OCI-LY1 (cell line): Measurements from ENCODE around the gene DBF4.

ENCODE experiments used
- H2AFZ ChIP-seq: fragments of 200-600 bp; sonication (generic), shearing (Covaris generic); 2 replicates; pipeline ENCODE4 v1.6.0; 2014; ENCODE audit warnings: antibody characterized with exemption, mild to moderate bottlenecking, low read length
- H3F3A ChIP-seq: fragments of 200-600 bp; sonication (generic), shearing (Covaris generic); 2 replicates; pipeline ENCODE4 v1.6.0; 2014; ENCODE audit warnings: mild to moderate bottlenecking, antibody characterized with exemption, low read length, moderate library complexity; ENCODE audit not compliant: insufficient read depth
- H3K27ac ChIP-seq: fragments of 200-600 bp; sonication (generic); 2 replicates; pipeline ENCODE4 v1.5.1; 2014; ENCODE audit warnings: low read length, mixed run types, mild to moderate bottlenecking, low read depth; ENCODE audit not compliant: poor library complexity, severe bottlenecking
- H3K27me3 ChIP-seq: fragments of 200-600 bp; sonication (generic); 2 replicates; pipeline ENCODE4 v1.6.0; 2014; ENCODE audit warnings: antibody characterized with exemption, mild to moderate bottlenecking, low read length, moderate library complexity; ENCODE audit not compliant: insufficient read depth
- H3K36me3 ChIP-seq: fragments of 200-600 bp; sonication (generic); 2 replicates; pipeline ENCODE4 v1.6.1; 2014; ENCODE audit warnings: mild to moderate bottlenecking, antibody characterized with exemption, low read length, moderate library complexity, mixed read lengths; ENCODE audit not compliant: insufficient read depth
- H3K4me1 ChIP-seq: fragments of 200-600 bp; sonication (generic); 2 replicates; pipeline ENCODE4 v1.5.1; 2014; ENCODE audit warnings: mild to moderate bottlenecking, low read length, moderate library complexity; ENCODE audit not compliant: insufficient read depth, severe bottlenecking
- H3K4me2 ChIP-seq: fragments of 200-600 bp; sonication (generic), shearing (Covaris generic); 2 replicates; pipeline ENCODE4 v1.6.1; 2014; ENCODE audit warnings: low read length
- H3K4me3 ChIP-seq: fragments of 200-600 bp; sonication (generic); 2 replicates; pipeline ENCODE4 v1.5.1; 2014; ENCODE audit warnings: low read length, low read depth, mild to moderate bottlenecking, mixed read lengths; ENCODE audit not compliant: poor library complexity, severe bottlenecking
- H3K79me2 ChIP-seq: fragments of 200-600 bp; shearing (Covaris generic); 2 replicates; pipeline ENCODE4 v1.6.1; 2016; ENCODE audit warnings: mixed run types, low read length, mixed read lengths; ENCODE audit not compliant: insufficient read depth
- H3K9ac ChIP-seq: fragments of 200-600 bp; sonication (generic), shearing (Covaris generic); 2 replicates; pipeline ENCODE4 v1.6.1; 2014; ENCODE audit warnings: mild to moderate bottlenecking, low read length, mixed read lengths
- H3K9me2 ChIP-seq: fragments of 200-600 bp; sonication (generic), shearing (Covaris generic); 2 replicates; pipeline ENCODE4 v1.6.1; 2014; ENCODE audit warnings: low read depth, mild to moderate bottlenecking, low read length, mixed read lengths
- H3K9me3 ChIP-seq: fragments of 200-600 bp; shearing (Covaris generic); 2 replicates; pipeline ENCODE4 v1.6.1; 2014; ENCODE audit warnings: low read length, mixed read lengths
- H4K20me1 ChIP-seq: fragments of 200-600 bp; sonication (generic), shearing (Covaris generic); 2 replicates; pipeline ENCODE4 v1.6.0; 2016; ENCODE audit warnings: mild to moderate bottlenecking, low read length; ENCODE audit not compliant: insufficient read depth
- EZH2 ChIP-seq: fragments of 200-600 bp; sonication (generic), shearing (Covaris generic); IDR thresholded peaks from 2 replicates; pipeline ENCODE4 v1.8.0; 2017; ENCODE audit warnings: borderline replicate concordance, mixed run types, mild to moderate bottlenecking, antibody characterized with exemption, low read length, moderate library complexity, mixed read lengths
- TF ChIP-seq, protein P1 (sequence below): fragments of 200-600 bp; sonication (generic), shearing (Covaris generic); IDR thresholded peaks from 2 replicates; pipeline ENCODE4 v1.5.1; 2017; ENCODE audit warnings: mild to moderate bottlenecking, antibody characterized with exemption, low read length, moderate library complexity, mixed read lengths

The DBF4 gene

DNA sequence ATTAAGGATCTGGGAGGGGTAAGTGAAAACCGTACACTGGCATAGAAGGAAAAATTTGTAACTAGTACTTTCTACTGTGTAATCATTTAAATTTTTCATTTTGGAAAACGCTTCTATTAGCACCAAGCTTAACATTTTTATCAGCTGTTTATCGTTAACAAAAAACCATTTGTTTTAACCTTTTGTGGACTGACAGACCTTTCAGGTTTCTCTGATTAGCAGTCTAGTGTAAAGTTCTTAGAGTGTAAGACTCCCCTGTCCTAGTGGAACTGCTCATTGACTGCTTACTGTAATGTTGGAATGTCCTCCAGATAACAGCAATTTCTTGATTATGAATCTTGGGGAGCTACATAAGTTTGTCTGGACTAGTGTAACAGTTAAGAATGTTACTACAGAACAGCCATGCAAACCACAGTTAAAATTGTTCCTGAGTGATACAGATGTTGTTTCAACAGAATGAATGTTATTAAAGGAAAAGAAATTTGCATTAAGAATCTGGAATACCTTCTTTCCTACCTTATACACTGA is 2.0 kb downstream of the DBF4 start:
- Histone ChIP-seq H3K79me2 (peaks cover 88% of the 10 kb centered on the region), H3K9ac (peak overlapping the region; percentile 96)

DNA sequence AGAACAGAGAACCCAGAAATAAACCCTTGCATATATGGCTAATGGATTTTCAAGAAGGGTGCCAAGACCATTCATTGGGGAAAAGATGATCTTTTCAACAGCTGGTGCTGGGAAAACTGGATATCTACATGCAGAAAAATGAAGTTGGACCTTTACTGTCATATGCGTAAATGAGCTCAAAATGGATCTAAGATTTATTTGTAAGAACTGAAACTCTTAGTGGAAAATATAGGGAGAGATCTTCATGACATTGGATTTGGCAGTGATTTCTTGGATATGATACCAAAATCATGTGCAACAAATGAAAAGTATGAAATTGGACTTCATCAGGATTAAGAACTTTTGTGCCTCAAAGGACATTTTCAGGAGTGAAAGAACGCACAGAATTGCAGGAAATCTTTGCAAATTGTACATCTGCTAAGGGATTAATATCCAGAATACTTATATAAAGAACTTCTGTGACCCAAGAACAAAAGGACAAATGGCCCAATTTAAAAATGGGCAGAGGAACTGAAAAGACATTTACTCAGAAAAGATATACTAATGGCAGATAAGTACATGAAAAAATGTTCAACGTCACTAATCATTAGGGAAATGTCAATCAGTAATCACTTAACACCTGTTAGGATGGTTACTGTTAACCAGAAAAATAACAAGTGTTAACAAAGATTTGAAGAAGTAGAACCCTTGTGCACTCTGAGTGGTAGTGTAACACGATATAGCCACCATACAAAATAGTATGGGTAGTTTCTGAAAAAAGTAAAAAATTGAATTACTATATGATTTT is 6.1 kb downstream of the DBF4 start:
- no peaks in the 10 kb centered on the region for H3K9me2 ChIP-seq
- no peaks in the 10 kb centered on the region for H3K27me3 ChIP-seq
- TF ChIP-seq, protein P1, sequence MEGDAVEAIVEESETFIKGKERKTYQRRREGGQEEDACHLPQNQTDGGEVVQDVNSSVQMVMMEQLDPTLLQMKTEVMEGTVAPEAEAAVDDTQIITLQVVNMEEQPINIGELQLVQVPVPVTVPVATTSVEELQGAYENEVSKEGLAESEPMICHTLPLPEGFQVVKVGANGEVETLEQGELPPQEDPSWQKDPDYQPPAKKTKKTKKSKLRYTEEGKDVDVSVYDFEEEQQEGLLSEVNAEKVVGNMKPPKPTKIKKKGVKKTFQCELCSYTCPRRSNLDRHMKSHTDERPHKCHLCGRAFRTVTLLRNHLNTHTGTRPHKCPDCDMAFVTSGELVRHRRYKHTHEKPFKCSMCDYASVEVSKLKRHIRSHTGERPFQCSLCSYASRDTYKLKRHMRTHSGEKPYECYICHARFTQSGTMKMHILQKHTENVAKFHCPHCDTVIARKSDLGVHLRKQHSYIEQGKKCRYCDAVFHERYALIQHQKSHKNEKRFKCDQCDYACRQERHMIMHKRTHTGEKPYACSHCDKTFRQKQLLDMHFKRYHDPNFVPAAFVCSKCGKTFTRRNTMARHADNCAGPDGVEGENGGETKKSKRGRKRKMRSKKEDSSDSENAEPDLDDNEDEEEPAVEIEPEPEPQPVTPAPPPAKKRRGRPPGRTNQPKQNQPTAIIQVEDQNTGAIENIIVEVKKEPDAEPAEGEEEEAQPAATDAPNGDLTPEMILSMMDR: no peak
- no peak for TF ChIP-seq EZH2
- no peak overlapping the region for H3K27ac ChIP-seq
- H2AFZ ChIP-seq: no peak overlapping the region
- H3K4me2 ChIP-seq: no peak overlapping the region
- peaks cover 28% of the 10 kb centered on the region for H3K4me1 ChIP-seq
- H3K9me3 ChIP-seq: no peaks in the 10 kb centered on the region
- peaks cover 8% of the 10 kb centered on the region; the same call in 1 of the 2 replicates for H3F3A ChIP-seq
- H3K36me3 ChIP-seq: peaks cover 95% of the 10 kb centered on the region
- H4K20me1 ChIP-seq: no peaks in the 10 kb centered on the region; the same call in 1 of the 2 replicates
- peaks cover 80% of the 10 kb centered on the region for H3K79me2 ChIP-seq
- H3K4me3 ChIP-seq: no peak overlapping the region
- no peak overlapping the region for H3K9ac ChIP-seq

More for the DNA sequence above, 2.0 kb downstream of the DBF4 start:
- Histone ChIP-seq H3K4me2 (peak overlapping the region; percentile 84), H2AFZ (no peak overlapping the region), H3K9me2 (no peaks in the 10 kb centered on the region), H3K4me1 (peaks cover 49% of the 10 kb centered on the region), H3K27me3 (no peaks in the 10 kb centered on the region), H3F3A (no peaks in the 10 kb centered on the region), H3K4me3 (peak overlapping the region; percentile 87), H3K27ac (no peak overlapping the region), H3K36me3 (peaks cover 61% of the 10 kb centered on the region), H3K9me3 (no peaks in the 10 kb centered on the region), H4K20me1 (no peaks in the 10 kb centered on the region; the same call in 1 of the 2 replicates)
- TF ChIP-seq, protein P1: no peak
- TF ChIP-seq EZH2: no peak

DNA sequence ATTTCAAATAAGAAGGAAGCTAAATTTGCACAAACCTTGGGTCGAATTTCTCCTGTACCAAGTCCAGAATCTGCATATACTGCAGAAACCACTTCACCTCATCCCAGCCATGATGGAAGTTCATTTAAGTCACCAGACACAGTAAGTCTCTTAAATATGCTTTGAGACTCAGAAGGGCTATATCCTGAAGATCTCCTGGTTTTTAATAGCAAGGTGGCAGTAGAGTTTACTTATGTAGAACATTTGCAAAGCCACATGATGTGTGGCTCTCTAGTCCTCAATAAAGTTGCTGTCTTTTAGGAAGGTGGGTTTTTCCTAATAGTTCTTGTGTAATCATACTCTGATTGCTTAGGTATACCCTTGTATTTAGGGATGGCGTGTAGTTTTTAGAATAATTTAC is 8.7 kb downstream of the DBF4 start:
- H3K27ac ChIP-seq: no peak overlapping the region
- peaks cover 68% of the 10 kb centered on the region for H3K79me2 ChIP-seq
- H3K9me3 ChIP-seq: no peaks in the 10 kb centered on the region
- H3F3A ChIP-seq: peaks cover 8% of the 10 kb centered on the region; the same call in 1 of the 2 replicates
- TF ChIP-seq, protein P1: no peak; the same call in 1 of the 2 replicates
- no peak for TF ChIP-seq EZH2
- H3K9ac ChIP-seq: no peak overlapping the region
- H3K27me3 ChIP-seq: no peaks in the 10 kb centered on the region
- H3K4me2 ChIP-seq: no peak overlapping the region
- H3K4me1 ChIP-seq: peaks cover 11% of the 10 kb centered on the region
- no peak overlapping the region for H2AFZ ChIP-seq
- no peaks in the 10 kb centered on the region; the same call in 1 of the 2 replicates for H4K20me1 ChIP-seq
- H3K36me3 ChIP-seq: peaks cover 98% of the 10 kb centered on the region
- no peak overlapping the region for H3K4me3 ChIP-seq
- H3K9me2 ChIP-seq: no peaks in the 10 kb centered on the region
